HG03159 (cell line): ENCODE measurements around the gene NEK2.
"Not testable (repeated sequence)": the region's sequence is repeated elsewhere in the genome, so short reads cannot be mapped to it uniquely, and the experiment has no call there.

Experiments
- ATAC-seq: cut with Tn5 transposase; IDR thresholded peaks from one replicate; pipeline ENCODE4 v1.9.1; 2021; ENCODE audit warnings: mild to moderate bottlenecking, moderate library complexity; ENCODE audit not compliant: unreplicated experiment

The NEK2 gene

DNA sequence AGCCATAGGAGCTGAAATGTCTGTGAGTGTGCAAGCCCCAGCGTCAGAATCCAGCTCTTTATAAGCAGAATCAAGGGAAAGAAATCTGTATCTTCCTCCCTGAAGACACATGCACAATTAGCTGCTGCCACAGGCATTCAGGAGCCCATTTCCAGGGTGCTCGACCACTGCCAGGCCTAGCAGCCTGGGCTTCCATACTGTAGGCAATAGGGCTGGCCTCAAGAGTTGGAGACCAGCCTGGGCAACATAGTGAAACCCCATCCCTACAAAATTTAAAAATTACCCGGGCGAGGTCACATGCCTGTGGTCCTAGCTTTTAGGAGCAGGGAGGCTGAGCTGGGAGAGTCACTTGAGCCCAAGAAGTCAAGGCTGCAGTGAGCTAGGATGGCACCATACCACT, 41.0 kb downstream of the NEK2 start:
- no peak for ATAC-seq

DNA sequence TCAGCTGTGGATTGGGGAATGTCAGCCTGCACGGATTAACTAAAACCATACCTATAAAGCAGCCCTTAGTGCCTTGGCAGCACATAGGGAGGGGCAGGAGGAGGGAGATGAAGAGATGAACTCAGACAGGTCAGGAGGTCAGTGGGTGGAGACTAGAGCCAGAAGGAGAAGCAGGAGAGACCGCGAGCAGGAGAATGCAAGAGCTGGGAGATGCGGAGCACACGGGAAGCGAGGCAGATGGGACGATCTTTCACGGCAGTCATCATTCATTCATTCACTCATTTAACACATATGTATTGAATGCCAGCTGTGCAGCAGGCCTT, 41.9 kb downstream of the NEK2 start:
- ATAC-seq: no peak

DNA sequence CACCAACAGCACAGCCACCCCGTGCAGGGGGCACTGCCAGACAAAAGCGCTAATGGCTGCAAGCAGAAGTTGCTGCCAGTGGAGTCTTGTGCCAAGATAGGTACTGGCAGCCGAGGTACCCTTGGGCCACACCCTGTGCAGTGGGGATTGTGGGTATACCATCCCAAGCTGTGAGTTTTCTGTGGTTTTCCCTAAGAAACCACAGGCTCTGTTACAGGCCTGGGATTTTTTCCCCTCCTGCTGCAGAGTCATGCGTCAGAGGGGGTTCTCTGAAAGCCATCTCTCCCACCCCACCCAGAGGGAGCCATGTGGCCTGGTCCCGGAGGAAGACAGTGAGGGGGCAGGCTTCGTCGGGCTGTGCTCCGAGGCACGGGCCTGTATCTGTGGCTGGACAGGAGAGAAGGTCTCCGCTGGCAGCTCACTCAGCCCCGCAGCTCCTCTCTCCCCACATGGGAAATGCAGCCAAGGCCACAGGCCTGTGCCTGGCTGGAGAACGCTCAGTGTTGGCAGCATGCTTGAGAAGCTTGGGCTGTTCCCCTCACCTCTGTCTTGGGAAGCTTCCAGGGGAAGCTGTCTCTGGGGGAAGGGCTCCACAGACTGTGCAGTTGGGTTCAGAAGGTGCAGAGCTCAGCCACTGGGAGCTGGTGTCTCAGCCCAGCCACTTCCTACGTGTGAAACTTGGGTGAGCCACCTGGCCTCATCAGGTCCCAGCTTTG, 42.5 kb downstream of the NEK2 start:
- no peak for ATAC-seq

DNA sequence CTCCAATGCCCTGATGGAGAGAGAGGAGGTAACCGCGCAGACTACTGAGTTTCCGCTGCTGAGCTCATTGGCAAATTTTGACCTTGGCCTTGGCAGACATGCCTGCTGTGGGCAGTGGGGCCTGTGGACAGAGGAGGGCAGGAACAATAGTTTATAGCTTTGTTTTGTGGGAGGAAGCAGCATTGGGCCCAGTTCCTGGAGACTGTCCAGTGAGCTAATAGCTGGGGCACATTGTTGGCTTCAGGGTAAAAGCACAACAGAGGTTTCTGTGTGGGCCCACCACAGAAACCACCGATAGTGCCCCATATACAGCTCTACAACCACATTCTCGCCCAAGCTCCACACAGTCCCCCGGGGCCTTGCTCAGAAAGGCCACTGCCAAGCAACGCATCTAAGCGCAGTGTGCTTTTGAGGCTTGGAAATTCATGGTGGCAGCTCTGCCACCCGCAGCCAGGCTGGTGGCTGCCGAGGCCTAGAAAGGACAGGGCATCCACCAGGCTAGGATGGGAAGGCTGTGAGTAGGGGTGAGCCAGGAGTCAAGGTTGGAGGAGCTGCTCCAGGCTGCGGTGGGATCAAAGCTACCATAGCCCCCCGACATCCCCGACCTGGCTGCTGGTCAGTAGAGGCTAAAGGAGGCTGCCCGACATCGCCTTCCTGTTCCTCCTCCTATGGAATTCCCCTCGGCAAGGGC, 43.2 kb downstream of the NEK2 start:
- ATAC-seq: no peak

DNA sequence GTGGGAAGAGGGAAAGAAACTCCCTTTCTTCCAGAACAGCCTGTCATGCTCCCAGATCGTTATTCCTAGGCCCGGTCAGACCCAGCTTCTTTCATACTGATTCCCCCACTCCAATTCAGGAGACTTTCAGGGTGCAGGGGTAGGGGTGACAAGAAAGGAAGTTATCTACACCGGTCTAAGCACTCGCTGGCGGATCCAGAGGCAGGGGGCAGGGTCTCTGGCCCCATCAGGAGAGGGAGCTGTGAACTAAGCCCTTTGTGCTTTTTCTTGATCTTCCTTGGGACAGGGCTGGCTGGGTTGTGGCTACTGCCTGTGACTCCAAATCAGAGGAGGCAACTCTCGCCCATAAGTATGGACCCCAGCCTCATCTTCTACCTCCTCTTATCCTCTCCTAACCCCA, 44.3 kb downstream of the NEK2 start:
- no peak for ATAC-seq

DNA sequence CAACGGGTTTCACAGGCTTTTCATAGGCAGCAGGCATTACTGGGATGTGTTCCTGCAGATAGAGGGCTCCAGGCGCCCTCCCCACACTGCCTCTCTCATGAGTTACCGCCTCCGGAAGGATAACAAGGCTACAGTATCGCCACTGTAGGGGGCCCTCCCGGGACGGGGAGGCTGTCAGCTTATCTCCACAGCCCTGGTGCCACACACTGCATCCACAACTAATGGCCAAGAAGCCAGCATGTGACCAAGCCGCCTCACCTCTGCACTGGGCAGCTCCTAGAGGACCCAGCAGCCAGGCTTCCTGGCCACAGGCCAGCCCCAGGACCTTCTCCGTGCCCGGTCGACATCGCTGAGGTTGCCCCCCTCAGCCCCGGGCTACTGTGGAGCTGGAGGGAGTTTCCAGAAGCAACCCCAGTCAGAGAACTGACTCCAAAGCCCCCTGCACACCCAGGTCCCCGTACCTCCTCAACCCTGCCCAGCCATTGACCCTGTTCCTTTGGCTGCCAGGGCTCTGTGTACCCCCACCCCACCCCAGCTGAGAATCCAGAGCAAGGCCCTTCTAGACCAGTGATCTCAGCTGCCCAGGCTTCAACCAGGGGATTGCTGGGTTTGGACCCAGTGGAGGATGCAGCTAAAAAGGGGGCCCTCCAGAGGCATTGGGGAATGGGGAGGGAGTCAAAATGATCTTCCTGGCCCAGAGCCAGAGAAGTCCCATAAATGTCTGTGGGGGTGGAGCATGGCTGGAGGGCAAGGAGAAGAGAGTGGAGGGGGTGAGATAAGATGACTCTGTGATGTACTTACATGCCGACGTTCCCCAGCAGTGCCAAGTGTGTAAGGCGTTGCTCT, 45.0 kb downstream of the NEK2 start:
- no peak for ATAC-seq

DNA sequence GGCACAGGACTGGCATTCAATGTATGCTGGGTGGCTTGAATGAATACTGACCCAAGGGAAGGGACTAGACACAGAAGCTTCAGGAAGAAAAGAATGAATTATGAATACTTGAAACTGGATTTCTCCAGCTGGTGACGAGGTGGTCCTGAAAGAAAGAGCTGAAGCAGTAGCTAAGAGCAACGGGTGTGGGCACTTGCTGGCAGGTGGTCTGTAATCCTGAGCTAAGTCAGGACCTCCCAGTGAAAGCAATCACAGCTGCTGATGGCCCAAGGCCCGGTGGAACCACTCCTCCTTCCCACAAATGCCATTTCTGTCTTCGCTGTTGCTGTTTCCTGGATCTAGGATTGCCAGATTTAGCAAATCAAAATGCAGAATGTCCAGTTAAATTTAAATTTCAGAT, 47.0 kb downstream of the NEK2 start:
- ATAC-seq: no peak

DNA sequence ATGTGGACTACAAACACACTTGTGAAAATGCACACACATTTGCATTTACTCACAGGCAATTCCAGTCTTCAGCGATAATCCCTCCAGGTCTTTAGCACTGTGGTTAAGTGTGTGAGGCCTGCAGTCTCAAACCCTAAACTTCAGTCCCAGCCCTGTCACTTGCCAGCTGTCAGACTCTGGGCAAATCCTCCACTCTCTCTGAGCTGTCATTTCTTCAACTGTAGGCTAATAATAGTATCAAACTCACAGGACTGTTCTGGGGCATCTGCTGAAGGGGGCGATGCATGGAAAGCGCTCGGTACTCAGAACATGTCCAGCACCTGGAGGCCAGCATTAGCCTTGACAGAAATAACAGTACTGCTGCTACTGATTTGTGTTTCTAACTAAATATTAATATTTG, 48.2 kb downstream of the NEK2 start:
- no peak for ATAC-seq

DNA sequence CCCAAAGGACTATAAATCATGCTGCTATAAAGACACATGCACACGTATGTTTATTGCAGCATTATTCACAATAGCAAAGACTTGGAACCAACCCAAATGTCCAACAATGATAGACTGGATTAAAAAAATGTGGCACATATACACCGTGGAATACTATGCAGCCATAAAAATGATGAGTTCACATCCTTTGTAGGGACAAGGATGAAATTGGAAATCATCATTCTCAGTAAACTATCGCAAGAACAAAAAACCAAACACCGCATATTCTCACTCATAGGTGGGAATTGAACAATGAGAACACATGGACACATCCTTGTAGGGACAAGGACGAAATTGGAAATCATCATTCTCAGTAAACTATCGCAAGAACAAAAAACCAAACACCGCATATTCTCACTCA, 49.6 kb downstream of the NEK2 start:
- ATAC-seq: not testable (repeated sequence)

DNA sequence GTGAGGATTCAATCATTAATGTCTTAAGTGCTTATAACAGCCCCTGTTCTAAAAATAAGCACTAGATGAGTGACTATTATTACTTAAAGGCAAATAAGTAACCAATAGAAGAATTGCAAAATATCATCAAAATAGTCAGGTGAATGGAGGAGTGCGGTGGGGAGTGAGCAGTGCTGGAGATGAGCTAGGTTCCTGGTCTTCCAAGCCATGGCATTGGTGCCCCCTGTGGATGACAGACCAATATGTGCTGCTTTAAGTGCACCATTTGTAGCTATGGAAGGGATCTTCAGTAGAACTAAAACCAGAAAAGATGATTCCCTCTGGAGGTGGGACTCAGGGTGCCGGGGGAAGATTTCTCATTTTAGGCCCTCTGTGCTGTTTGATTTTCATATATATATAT, 50.4 kb downstream of the NEK2 start:
- ATAC-seq: no peak

DNA sequence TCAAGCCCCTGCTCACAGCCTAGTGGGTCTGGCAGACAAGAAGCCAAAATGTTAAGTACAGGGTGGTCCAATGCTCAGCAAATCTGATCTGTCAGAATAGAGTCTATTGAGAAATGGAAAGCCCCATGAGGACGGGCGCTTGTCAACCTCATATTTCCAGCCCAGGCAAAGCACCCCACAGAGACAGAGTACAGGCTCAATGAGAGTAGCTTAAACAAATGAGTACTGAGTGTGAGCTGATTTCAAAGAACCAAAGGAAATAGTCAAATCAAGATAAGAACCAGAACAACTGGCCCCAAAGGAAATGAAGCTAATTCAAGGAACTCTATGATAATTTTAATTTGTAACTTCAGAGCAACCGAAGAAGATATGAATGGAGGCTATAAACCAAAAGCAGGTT, 51.9 kb downstream of the NEK2 start:
- no peak for ATAC-seq

DNA sequence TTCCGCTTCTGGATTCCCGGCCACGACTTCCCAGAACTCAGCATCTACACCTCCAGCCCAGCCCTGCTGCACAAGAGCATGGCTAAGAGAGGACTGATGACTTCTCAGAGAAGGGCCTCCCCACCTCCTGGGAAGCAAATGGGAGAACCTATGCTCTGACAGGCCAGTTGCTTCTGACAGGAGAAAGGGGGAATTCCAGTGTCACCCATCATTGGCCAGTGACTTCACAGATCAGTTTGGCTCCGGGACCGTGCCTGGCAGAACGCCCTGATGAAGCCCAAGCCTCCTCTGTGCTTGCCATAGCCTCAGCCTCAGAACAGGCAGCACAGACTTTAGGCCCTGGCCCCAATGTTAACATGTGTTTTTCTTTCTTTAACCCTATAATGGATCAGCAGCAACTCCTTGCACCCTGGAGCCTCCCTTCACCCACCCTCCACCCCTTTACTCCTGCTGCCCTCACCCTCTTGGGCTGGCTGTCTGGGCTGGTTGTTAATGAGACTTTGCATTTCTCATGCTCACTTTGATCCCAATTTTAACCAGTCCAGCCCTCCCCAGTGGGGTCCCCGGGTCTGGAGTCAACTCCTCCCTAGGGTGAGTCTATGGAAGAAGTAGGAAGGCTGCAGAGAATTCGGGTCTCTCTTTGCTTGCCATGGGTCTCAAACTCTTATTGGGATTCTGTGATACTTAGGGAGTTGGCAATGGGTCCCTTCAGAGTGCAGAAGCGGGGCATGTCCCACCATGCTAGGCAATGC, 53.8 kb downstream of the NEK2 start:
- no peak for ATAC-seq

DNA sequence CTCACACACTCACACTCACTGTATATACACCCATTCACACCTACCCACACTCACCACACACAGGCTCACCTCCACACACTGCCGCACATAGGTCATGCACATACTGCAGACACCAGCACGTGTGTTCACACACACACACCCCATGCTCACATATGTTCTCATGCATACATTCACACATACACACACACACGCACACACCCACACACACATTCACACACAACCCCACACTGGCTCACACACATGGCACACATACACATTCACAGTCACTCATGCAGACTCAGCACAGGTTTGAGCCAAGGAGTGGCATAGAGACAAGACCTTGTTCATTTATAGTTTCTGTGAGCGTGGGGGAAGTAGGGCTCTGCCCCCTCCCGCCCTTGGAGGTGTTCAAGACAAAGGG, 55.3 kb downstream of the NEK2 start:
- ATAC-seq: no peak

DNA sequence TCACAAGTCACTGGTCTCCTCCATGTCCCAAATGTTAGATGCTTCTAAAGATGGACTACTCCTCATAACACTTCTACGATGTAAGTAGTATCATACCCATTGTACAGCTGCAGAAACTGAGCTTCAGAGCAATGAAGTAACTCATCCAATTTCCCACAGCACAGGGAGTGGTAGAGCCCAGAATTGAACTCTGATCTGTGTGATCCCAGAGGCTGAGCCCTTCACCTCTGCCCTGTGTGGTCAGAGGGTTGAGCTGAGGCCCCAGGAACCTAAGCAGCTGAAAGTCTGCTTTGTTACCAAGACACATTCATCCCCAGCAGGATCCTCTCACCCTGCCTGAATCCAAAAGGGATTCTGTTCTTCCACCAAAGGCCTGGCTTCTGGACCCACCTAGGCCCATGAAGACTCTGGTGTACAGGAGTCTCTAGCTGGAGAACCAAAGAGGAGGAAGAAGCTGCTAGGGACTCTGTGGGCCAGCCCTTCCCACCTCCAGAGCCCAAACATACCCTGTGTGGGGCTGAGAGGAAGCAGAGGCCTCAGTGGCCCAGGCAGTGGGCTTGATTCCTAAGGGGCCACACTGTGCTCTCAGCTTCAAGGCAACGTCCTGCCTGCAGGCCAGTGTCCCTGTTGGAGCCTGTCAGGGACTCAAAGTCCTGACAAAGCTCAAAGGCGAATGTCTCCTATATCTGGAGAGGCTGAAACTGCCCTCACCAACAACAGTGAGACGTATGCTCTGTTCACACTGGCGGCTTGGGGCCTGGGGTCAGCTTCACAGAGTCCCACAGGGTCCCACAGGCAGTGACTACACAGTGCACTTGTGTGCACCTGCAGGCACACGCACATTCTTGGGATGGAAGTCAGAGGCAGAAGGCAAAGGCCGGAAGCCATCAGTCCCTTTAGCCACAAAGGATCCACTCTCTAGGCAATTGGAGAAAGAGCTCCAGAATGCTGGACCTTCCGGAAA, 56.1 kb downstream of the NEK2 start:
- ATAC-seq: no peak

DNA sequence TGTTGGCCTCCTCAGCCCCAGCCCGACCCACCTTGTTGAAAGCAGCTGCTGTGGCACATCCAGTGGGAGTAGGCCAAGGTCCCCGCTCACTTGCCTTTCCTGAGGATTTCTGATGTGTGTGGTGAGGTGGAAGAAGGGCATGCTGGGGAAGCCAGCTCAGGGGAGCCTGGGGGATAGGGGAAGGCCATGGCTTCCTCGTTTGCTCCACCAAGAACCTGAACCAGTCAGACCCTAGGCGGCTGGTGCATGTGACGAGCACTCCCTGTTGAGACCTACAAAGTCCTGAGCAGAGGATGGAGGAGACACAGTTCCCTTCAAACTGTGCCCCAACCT, 58.5 kb downstream of the NEK2 start:
- ATAC-seq: no peak

DNA sequence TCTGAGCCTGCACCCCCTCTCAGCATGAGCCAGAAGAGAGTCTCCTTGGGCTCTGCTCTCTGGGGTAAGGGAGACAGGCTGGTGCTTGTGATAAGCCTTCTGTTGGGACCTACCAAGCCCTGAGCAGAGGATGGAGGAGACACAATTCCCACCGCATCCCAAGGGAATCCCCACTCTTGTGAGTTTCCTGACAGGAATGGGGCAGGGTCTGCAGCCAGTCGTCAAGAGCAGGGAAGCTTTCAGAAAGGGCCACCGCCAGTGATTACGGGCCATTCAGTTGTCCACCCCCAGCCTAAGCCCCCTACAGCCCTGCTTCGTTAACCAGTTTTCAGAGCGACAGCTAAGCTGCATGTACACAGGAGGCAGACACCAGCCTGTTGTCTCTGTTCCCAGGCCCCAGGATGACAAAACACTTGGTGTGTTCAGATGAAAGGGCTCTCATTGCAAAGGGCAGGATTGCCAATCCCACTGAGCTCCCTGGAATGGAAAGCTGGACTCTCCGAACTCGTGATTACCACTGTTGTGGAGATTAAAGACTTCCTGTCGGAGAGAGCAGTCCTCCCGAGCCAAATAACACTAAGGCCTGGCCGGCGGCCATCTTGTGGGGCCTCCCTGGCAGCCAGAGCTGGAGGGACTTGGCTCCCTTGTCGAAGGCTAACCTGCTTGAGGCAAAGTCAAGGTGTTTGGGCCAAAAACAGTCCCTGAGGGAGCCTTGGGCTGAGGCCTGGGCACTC, 59.0 kb downstream of the NEK2 start:
- no peak for ATAC-seq

DNA sequence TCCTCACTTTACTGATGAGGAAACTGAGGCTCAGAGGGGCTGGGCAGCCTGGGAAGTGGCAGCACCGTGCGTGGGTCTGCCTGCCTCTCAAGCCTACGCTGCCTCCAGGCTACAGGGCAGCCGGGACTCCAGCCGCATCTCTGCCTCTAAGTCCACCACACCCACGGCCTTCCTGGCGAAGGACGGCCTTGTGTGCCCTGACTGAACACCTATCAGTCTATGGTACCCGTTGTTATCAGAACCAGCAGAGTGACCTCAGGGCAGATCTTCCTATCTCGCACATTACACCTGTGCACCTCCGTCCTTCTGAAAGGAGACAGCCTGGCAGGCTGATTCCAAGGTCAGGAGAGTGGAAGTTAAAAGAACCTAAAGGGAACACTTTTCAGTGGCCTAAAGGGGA, 60.8 kb downstream of the NEK2 start:
- ATAC-seq: no peak

DNA sequence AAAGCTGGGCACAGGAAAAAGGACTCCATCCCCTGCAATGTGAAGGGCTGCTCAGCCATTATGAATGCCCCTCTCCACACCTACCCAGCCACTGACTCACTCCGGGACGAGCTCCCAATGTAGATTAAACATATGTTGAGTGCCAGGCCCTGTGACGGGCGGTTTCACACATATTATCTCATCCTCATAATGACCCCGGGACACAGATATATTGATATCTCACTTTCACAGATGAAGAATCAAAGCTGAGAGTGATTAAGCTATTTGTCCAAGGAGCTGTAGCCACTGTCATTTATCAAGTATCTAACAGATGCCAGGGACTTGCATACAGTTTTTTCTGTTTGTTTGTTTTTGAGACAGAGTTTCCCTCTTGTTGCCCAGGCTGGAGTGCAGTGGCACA, 61.5 kb downstream of the NEK2 start:
- no peak for ATAC-seq

DNA sequence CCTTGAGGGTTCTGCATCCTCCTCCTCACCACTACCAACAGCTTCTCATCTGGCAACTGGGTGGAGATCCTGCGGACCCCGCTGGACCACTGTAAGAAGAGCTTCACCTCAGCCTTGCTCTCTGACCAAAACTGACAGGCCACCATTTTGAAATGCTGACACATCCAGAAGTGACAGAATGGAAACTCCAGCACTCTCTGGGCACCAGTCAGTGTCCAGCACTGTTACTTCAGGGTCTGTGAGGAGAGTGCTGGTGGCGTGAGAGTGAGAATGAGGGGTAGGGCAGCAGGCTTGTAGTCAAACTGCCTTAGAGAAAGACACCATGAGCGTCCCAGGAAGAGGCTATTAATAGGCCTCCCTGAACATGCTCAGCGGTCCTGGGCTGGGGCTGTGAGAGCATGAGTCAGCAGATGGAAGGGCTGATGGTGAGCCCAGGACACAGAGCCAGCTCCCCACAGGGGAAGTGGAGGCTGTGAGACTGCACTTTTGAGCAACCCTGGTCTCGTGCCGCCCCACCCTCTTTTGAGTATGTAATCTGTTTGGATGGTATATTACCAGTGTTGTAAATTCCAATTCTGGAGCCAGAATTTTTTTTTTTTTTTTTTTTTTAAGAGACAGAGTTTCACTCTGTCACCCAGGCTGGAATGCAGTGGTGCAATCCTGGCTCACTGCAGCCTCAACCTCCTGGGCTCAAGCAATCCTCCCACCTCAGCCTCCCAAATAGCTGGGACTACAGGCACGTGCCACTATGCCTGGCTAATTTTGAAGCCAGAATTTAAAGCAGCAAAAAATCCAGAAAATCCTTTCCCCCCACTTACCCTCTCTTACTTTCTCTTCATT, 62.1 kb downstream of the NEK2 start:
- no peak for ATAC-seq
